GM18907 (cell line): ENCODE data around the gene SLC35F6.
A peak's percentile ranks its signal among the peaks of the same experiment; 100 is the strongest.
"Not testable (repeated sequence)": the region's sequence is repeated elsewhere in the genome, so short reads cannot be mapped to it uniquely, and the experiment has no call there.

Source experiments
- ATAC-seq: cut with Tn5 transposase; IDR thresholded peaks from one replicate; pipeline ENCODE4 v1.9.1; 2021; ENCODE audit warnings: mild to moderate bottlenecking, moderate library complexity; ENCODE audit not compliant: unreplicated experiment

SLC35F6 gene

DNA sequence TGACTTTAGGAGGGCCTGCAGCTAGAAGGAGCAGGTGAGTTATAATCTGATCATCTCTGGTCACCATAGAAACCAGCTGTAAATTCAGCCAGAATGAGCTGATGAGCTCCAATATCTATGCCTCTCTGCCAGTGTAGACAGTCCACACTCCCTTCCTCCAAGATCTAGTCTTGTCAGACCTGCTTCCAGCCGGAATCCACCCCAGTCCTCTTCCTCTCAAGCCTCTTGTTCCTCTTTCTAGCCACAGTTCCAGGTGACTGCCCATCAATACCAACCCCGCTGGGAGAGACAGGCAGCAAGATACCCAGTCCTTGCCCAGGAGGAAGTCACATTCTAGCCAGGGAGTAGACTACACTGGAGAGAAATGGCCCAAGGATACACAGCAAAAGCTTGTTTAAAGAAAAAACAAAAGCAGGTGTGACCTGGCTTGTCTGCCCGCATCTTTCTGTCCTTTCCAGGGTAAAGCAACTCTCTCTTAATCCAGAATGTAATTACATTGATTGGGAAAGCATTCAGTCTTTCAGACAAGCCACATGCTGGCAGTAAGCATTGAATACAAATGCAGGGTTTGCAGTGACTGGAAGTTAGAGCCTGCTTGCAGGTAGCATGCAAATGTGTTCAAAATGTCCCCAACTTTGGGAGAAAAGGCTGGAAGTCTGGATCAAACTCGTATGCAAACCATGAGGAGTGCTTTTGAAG lies 9.0 kb upstream of the SLC35F6 start:
- ATAC-seq: no peak

DNA sequence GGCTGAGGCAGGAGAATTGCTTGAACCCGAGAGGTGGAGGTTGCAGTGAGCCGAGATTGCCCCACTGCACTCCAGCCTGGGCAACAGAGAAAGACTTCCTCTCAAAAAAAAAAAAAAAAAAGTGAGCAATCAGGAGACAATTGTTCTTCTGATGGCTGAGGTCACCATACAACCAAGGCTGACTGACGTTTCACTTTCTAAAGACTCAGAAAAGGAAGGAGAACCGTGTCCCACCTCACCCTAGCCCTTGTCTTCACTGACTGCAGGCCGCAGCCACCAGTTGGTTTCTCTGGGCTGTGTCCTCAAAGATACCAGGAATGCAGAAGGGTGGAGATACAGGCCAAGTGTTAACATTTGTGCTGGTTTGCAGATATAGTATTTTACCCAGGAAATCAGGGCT lies 7.7 kb upstream of the SLC35F6 start:
- no peak for ATAC-seq

DNA sequence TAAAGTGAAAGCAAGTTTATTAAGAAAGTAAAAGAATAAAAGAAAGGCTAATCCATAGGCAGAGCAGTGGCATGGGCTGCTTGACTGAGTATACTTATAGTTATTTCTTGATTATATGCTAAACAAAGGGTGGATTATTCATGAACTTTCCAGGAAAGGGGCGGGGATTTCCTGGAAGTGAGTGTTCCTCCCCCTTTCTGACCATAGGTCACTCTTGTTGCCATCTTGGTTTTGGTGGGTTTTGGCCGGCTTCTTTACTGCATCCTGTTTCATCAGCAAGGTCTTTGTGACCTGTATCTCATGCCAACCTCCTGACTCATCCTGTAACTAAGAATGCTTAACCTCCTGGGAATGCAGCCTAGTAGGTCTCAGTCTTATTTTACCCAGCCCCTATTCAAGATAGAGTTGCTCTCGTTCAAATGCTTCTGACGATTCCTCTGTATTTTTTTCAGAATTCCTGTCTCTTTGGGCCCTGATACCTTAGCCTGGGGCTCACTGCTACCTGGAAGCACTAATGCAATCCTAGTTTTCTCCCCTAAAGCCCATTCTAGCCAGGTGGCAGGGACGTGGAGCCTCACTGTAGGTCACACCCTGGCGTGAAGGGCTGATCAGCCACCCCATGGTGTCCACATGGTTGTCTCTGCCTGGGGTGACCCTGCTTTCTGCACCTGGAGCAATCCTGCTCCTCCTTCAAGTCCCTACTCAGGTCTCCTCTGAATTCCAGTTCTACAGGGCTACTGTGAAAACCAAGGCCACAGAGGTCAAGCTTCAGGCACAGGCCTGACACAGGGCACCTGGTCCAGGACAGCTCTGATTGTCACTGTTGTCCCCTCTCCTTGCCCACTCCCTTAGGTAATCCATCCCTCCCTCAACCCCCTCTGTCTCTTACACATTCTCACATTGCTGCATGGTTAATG lies 6.0 kb upstream of the SLC35F6 start:
- peak; percentile 61 for ATAC-seq

GRCh38 chr2:26758790-26759321 lies 5.2 kb upstream of the SLC35F6 start:
- no peak for ATAC-seq

- no peak for ATAC-seq
These were observed 4.2 kb upstream of the SLC35F6 start for GRCh38 chr2:26759845-26760244.

DNA sequence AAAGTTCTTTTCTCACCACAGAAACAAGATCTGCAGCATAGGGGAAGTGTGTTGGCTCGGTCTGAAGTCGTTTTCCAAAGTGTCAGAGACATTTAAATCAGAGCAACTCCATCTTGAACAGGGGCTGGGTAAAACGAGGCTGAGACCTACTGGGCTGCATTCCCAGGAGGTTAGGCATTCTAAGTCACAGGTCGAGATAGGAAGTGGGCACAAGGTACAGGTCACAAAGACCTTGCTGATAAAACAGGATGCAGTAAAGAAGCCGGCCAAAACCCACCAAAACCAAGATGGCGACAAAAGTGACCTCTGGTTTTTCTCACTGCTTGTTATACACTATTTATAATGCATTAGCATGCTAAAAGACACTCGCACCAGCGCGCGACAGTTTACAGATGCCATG lies 3.1 kb upstream of the SLC35F6 start:
- not testable (repeated sequence) for ATAC-seq

- no peak for ATAC-seq
These were observed 1.1 kb upstream of the SLC35F6 start for GRCh38 chr2:26763019-26763418.

DNA sequence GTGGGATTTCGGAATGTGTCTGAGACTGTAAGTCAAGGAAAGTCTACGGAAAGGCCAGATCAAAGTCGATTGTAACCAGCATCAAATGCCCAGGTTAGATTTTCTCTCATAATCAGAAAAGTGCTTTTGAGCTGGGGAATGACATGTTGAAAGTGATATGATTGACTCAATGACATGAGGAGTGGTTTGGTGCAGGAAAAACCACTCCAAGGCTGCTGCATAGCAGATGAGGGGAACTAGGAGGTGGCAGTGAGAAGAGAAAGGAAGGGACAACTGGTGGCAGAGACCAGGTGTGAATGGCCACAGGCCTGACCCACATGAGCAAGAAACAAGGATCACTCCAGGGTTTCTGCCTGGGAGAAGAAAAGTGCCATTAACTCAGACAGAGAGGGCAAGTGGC lies 822 bp downstream of the SLC35F6 start:
- ATAC-seq: no peak

DNA sequence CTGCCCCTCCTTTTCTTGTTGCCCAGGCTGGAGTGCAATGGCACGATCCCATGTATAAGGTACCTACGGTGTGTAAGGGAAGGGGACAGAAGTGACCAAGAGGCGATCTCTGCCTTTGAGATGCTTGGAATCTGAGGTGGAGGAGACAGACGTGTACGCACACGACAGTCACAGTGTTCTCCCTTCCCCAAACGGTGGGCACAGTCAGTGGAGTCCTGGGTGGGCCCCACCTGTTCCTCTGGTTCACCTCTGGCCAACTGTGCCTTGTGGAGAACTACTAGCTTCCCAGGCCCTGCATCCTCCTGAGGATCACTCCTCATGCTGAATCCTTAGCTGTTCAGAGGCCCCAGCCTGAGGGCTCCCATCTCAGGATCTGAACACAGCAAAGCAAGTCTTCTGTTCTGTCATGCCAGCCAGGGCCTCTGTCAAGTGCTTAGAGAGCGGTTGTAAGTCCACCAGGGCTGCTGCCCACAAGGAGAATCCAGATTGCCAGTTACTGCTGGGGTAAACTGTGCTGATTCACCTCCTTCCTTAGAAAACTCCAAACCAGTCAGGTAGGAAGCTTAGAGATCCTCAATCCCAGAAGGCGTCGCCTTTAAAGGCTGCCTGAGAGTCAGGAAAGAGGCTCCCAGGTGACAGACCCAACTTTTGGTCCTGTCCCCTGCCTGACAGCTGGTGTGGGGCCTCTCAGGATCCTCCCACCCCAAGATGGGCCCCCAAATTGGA lies 1.6 kb downstream of the SLC35F6 start:
- ATAC-seq: no peak

DNA sequence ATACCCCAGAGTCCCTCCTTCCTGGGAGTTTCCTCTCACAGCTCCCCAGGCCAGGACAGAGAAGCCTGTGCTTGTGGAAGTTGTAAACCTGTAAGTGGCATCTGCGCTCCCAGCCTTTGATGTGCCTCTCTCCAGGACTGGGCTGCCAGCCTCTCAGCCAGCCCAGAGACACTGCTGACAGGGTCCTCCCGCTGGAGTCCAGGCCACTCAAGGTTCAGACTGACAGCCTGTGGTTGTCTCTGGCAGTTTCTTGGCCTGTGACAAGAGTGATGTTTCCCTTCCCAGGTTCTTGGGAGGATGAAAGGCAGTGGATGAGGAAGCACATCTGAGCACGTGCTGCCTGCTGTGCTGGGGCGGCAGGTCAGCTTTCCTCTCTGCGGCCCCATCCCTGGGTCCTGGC lies 3.0 kb downstream of the SLC35F6 start:
- ATAC-seq: no peak

- no peak for ATAC-seq
These were observed 3.9 kb downstream of the SLC35F6 start for GRCh38 chr2:26767894-26768487.

DNA sequence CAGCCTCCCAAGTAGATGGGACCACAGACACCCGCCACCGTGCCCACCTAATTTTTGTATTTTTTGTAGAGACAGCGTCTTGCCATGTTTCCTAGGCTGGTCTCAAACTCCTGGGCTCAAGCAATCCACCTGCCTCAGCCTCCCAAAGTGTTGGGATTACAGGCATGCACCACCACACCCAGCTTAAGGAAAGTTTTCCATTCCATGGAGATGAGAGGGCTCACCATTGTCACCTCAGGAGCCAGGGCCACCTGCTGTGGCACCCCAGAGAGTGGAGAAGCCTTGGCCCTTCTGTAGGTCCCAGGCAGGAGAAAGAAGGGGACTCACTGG lies 4.6 kb downstream of the SLC35F6 start:
- ATAC-seq: no peak

DNA sequence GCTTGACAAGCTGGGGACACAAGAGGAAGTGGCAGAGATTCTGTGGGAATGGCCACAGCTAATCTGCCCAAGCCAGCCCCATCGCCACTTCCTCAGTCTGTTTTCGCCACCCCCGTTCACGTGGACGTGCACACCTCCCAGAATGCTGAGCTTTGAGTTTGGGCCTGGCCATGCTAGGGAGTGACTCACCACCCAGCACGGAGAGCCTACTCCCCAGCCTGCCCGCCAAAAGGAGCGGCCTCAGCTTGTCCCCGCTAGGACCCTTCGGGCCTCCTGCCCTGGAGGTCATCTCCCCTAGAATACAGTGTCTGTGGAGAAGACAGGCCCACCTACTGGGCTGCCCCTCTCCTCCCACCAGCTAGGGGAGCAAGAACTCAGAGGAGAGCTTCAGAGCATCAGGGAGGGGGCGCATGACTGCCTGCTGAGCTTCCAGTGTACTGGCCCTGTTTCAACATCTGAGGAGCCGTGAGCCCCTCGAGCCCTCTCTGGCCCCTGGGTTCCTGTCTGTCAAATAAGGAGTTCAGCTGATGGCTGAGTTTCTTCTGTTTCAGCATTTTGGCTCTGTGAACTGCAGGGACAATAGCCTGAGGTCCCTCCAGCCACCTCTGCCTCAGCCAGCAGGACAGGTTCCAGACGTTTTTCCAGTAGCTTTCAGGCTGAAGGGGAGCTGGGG lies 5.1 kb downstream of the SLC35F6 start:
- no peak for ATAC-seq

- ATAC-seq: no peak
These were observed 7.0 kb downstream of the SLC35F6 start for GRCh38 chr2:26770986-26771586.

- no peak for ATAC-seq
These were observed 8.2 kb downstream of the SLC35F6 start for GRCh38 chr2:26772064-26773001.

DNA sequence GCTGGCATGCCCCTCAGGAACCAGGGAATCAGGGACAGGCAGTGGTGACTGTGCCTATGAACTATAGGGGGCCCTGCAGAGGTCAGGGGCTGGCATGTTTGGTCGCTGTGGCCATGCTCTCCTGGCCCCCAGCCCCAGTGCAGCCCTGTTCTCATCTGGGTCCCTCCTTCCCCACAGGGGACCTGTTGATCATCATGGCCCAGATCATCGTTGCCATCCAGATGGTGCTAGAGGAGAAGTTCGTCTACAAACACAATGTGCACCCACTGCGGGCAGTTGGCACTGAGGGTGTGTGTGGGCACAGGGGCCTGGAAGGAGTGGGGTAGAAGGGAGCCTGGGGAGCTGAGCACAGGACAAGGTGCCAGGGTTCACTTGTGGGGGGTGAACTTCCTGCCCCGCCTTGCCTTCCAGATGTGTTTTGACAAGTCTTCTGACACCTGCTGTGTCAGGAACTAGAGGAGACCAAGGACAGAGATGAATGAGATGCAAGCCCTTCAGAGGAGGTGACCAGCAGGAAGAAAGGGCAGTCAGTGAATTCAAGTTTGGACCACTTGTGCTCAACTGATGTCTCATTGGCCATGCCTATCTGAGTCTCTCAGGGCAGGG lies 12.2 kb downstream of the SLC35F6 start:
- ATAC-seq: no peak

DNA sequence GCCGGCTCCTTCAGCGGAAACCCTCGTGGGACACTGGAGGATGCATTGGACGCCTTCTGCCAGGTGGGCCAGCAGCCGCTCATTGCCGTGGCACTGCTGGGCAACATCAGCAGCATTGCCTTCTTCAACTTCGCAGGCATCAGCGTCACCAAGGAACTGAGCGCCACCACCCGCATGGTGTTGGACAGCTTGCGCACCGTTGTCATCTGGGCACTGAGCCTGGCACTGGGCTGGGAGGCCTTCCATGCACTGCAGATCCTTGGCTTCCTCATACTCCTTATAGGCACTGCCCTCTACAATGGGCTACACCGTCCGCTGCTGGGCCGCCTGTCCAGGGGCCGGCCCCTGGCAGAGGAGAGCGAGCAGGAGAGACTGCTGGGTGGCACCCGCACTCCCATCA lies 14.0 kb downstream of the SLC35F6 start:
- no peak for ATAC-seq

DNA sequence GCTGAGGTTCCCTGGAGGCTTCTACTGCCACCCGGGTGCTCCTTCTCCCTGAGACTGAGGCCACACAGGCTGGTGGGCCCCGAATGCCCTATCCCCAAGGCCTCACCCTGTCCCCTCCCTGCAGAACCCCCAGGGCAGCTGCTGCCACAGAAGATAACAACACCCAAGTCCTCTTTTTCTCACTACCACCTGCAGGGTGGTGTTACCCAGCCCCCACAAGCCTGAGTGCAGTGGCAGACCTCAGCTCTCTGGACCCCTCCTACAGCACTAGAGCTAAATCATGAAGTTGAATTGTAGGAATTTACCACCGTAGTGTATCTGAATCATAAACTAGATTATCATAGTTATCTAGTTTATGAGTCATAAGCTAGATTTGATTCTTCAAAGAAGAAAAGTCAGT lies 14.4 kb downstream of the SLC35F6 start:
- ATAC-seq: no peak
